Testis (tissue), 3 donors: ENCODE data around the gene HLA-DQA1. TPM values are rescaled to one million over a fixed set of nuclear protein-coding genes. Genes with fewer than 3 reads are reported as not detected.

Experiments used
- DNase-seq: peaks from one replicate; pipeline ENCODE4 v3.0.0-alpha.2; 2019
- H3K27ac ChIP-seq, 2 donors: fragments of 200-600 bp; sonication (generic); one replicate each; pipeline ENCODE4 v1.5.1; 2019
- H3K27me3 ChIP-seq: fragments of 200-600 bp; sonication (generic); one replicate; pipeline ENCODE4 v1.5.1; 2019
- H3K36me3 ChIP-seq: fragments of 200-600 bp; sonication (generic); one replicate; pipeline ENCODE4 v1.5.1; 2017; ENCODE audit warnings: low read depth; ENCODE audit errors: missing control alignments
- H3K4me1 ChIP-seq: fragments of 200-600 bp; sonication (generic); one replicate; pipeline ENCODE4 v1.5.1; 2019
- H3K4me3 ChIP-seq, 2 donors: fragments of 200-600 bp; sonication (generic); one replicate each; pipeline ENCODE4 v1.5.1; 2017 to 2019
- H3K9me3 ChIP-seq: fragments of 200-600 bp; sonication (generic); one replicate; pipeline ENCODE4 v1.5.1; 2017
- POLR2A ChIP-seq: fragments of 450-650 bp; IDR thresholded peaks from one replicate; pipeline ENCODE4 v1.6.1; 2017; ENCODE audit warnings: antibody characterized with exemption, mild to moderate bottlenecking, moderate library complexity
- WGBS, 2 donors: methylation state at CpG; one replicate each; pipeline ENCODE4 v1.1.5; 2018; 5-methylcytosine and 5-hydroxymethylcytosine counted together
- intact Hi-C: fragments of 100-400 bp; cut with DNase I; formaldehyde crosslinking; loops from one replicate; pipeline ENCODE4 v1.15.1; 2023; ENCODE audit warnings: low total_unique reads
- polyA plus RNA-seq: library from polyadenylated mRNA; stranded (reverse); fragments of 350-450 nt; fragmentation: Illumina TruSeq; extraction: RNeasy Lipid Tissue Mini Kit (QIAGEN cat#74804); gene quantifications from one replicate; pipeline ENCODE4 v1.2.3, GENCODE V29; 2014; ENCODE audit warnings: low read depth, low replicate concordance; ENCODE audit not compliant: insufficient read depth
- total RNA-seq, 2 donors: library from RNA; depleted of rRNA; stranded (reverse); fragments of >200 nt; gene quantifications; one replicate each; pipeline ENCODE4 v1.2.3, GENCODE V29; 2016
- TF ChIP-seq, protein P1 (sequence below), 3 experiments: fragments of 450-650 bp in 2 of 3; fragments of 200-600 bp in 1 of 3; sonication (generic) in 1 of 3; IDR thresholded peaks; one replicate each; pipeline ENCODE4 v1.5.1; 2016 to 2019; ENCODE audit warnings: antibody characterized with exemption in 3 of 3, mild to moderate bottlenecking in 2 of 3, moderate library complexity in 1 of 3

HLA-DQA1 gene
- total and polyA plus RNA-seq, 3 donors from 2014 or later = 0.94 to 33.9 (median 1.6) TPM

GRCh38 chr6:32602383-32602782 is 34.8 kb upstream of the HLA-DQA1 start:
- intact Hi-C loops = no loop called here
- WGBS, 2 donors = 50 to 61% methylated on average over 3 of the region's 3 CpGs

DNA sequence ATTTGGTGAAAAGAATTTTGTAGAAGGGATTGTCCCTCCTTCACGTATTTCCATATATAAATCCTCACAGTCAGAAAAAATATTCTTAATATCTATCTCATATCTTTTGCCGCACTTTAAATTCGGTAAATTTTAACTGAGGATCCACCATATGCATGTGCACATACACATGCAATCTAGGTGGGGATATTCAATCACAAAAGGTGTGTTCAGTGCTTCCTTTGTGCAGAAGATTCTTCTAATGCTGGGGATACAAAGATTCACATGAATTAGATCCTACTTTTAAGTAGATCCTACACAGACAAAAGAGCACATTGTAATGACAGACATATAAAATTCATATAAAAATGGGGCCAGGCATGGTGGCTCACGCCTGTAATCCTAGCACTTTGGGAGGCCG is 34.0 kb upstream of the HLA-DQA1 start:
- H3K27me3 ChIP-seq = no peaks in the 10 kb centered on the region
- TF ChIP-seq, protein P1, sequence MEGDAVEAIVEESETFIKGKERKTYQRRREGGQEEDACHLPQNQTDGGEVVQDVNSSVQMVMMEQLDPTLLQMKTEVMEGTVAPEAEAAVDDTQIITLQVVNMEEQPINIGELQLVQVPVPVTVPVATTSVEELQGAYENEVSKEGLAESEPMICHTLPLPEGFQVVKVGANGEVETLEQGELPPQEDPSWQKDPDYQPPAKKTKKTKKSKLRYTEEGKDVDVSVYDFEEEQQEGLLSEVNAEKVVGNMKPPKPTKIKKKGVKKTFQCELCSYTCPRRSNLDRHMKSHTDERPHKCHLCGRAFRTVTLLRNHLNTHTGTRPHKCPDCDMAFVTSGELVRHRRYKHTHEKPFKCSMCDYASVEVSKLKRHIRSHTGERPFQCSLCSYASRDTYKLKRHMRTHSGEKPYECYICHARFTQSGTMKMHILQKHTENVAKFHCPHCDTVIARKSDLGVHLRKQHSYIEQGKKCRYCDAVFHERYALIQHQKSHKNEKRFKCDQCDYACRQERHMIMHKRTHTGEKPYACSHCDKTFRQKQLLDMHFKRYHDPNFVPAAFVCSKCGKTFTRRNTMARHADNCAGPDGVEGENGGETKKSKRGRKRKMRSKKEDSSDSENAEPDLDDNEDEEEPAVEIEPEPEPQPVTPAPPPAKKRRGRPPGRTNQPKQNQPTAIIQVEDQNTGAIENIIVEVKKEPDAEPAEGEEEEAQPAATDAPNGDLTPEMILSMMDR (IDR thresholded peaks at IDR 0.05) = no peak
- TF ChIP-seq POLR2A = no peak
- H3K27ac ChIP-seq = no peak overlapping the region
- WGBS, 2 donors = 64 to 67% methylated on average over 3 of the region's 5 CpGs
- H3K36me3 ChIP-seq = no peaks in the 10 kb centered on the region
- H3K4me1 ChIP-seq = no peaks in the 10 kb centered on the region
- no peak for DNase-seq
- no peak overlapping the region for H3K4me3 ChIP-seq
- intact Hi-C loops = no loop called here
- H3K9me3 ChIP-seq = no peaks in the 10 kb centered on the region

More at GRCh38 chr6:32602383-32602782, 34.8 kb upstream of the HLA-DQA1 start:
- Histone ChIP-seq H3K9me3 (no peaks in the 10 kb centered on the region), H3K4me3 (no peak overlapping the region), H3K36me3 (no peaks in the 10 kb centered on the region), H3K4me1 (no peaks in the 10 kb centered on the region), H3K27ac (no peak overlapping the region), H3K27me3 (no peaks in the 10 kb centered on the region)
- TF ChIP-seq, protein P1 (IDR thresholded peaks at IDR 0.05) = no peak
- no peak for TF ChIP-seq POLR2A
- no peak for DNase-seq

GRCh38 chr6:32603888-32604287 is 33.3 kb upstream of the HLA-DQA1 start:
- Histone ChIP-seq H3K27me3 (no peaks in the 10 kb centered on the region), H3K4me1 (no peaks in the 10 kb centered on the region), H3K36me3 (no peaks in the 10 kb centered on the region), H3K27ac (no peak overlapping the region), H3K4me3 (no peak overlapping the region), H3K9me3 (no peaks in the 10 kb centered on the region)
- 11 to 14% methylated on average over 3 of the region's 3 CpGs for WGBS, 2 donors
- intact Hi-C loops = no loop called here
- TF ChIP-seq, protein P1 (IDR thresholded peaks at IDR 0.05) = no peak
- TF ChIP-seq POLR2A = no peak
- no peak for DNase-seq

DNA sequence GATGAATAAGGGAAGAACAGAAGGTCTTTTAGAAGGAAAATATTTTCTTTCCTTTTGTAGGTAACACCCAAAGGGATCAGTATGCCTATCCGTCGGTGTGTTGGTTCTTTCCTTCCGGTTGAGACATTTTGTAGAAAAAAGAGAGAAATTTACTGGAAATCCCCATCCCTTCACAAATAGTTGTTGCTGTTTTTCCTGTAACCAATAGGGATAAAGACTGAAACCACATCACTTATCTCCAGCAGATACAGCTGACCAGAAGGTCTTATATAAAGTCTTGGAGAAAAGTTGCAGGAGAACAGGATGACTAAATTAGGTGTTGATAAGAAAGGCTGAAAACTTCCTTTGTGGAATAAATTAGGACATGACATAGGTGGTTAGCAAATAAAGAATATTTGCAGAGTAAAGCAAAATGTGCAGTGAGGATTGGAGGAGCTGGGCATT is 32.8 kb upstream of the HLA-DQA1 start:
- TF ChIP-seq POLR2A = no peak
- TF ChIP-seq, protein P1 (IDR thresholded peaks at IDR 0.05) = no peak
- no peak overlapping the region for H3K27ac ChIP-seq

GRCh38 chr6:32607263-32607987 is 29.8 kb upstream of the HLA-DQA1 start:
- H3K27me3 ChIP-seq = no peaks in the 10 kb centered on the region
- no peaks in the 10 kb centered on the region for H3K36me3 ChIP-seq
- WGBS, 2 donors = 54 to 88% methylated on average over 3 to 4 of the region's 4 CpGs
- no peak for DNase-seq
- H3K4me3 ChIP-seq = no peak overlapping the region
- no peaks in the 10 kb centered on the region for H3K9me3 ChIP-seq
- intact Hi-C loops = no loop called here
- H3K4me1 ChIP-seq = no peaks in the 10 kb centered on the region
- TF ChIP-seq POLR2A = no peak
- TF ChIP-seq, protein P1 (IDR thresholded peaks at IDR 0.05) = no peak
- no peak overlapping the region for H3K27ac ChIP-seq

More for the DNA sequence above, 32.8 kb upstream of the HLA-DQA1 start:
- Histone ChIP-seq H3K4me1 (no peaks in the 10 kb centered on the region), H3K4me3 (no peak overlapping the region), H3K27me3 (no peaks in the 10 kb centered on the region), H3K36me3 (no peaks in the 10 kb centered on the region), H3K9me3 (no peaks in the 10 kb centered on the region)
- no peak for DNase-seq
- 0 to 1% methylated on average over 3 of the region's 3 CpGs for WGBS, 2 donors
- intact Hi-C loops = no loop called here
